ENCODE results near the gene ZNF146.

DNA sequence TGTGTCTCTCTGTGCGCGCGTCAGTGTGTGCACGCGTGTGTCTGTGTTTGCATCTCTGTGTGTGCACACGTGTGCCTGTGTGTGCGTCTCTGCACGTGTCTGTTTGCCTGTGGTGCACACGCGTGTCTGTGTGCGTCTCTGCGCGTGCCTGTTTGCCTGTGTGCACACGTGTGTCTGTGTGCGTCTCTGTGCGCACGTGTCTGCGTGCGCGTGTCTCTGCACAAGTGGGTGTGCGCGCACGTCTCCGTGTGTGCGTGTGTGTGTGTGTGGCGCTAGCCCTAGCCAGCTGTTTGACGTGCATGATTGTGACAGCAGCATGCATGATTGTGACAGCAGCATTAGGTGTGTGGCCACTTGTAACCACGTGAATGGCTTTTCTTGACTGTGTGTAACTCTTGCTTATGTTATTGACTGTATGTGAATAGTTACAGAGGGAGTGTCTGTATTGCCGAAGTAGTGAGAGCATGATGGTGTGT lies 31.1 kb downstream of the ZNF146 start:
- TF ChIP-seq, protein P1, sequence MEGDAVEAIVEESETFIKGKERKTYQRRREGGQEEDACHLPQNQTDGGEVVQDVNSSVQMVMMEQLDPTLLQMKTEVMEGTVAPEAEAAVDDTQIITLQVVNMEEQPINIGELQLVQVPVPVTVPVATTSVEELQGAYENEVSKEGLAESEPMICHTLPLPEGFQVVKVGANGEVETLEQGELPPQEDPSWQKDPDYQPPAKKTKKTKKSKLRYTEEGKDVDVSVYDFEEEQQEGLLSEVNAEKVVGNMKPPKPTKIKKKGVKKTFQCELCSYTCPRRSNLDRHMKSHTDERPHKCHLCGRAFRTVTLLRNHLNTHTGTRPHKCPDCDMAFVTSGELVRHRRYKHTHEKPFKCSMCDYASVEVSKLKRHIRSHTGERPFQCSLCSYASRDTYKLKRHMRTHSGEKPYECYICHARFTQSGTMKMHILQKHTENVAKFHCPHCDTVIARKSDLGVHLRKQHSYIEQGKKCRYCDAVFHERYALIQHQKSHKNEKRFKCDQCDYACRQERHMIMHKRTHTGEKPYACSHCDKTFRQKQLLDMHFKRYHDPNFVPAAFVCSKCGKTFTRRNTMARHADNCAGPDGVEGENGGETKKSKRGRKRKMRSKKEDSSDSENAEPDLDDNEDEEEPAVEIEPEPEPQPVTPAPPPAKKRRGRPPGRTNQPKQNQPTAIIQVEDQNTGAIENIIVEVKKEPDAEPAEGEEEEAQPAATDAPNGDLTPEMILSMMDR (IDR thresholded peaks at IDR 0.05): no peak
- TF ChIP-seq POLR2A (IDR thresholded peaks at IDR 0.05) (no peak), EP300 (IDR thresholded peaks at IDR 0.05) (no peak), POLR2AphosphoS5 (IDR thresholded peaks at IDR 0.05) (no peak)

All from upper lobe of left lung (tissue), 4 donors.